GM12801 (cell line): ENCODE results near the gene PCSK2.

ENCODE experiments used
- TF ChIP-seq, protein P1 (sequence below): IDR thresholded peaks from one replicate; pipeline ENCODE4 v1.5.1; 2011; ENCODE audit warnings: control low read depth; ENCODE audit not compliant: insufficient read length; ENCODE audit errors: extremely low read depth

Gene PCSK2

DNA sequence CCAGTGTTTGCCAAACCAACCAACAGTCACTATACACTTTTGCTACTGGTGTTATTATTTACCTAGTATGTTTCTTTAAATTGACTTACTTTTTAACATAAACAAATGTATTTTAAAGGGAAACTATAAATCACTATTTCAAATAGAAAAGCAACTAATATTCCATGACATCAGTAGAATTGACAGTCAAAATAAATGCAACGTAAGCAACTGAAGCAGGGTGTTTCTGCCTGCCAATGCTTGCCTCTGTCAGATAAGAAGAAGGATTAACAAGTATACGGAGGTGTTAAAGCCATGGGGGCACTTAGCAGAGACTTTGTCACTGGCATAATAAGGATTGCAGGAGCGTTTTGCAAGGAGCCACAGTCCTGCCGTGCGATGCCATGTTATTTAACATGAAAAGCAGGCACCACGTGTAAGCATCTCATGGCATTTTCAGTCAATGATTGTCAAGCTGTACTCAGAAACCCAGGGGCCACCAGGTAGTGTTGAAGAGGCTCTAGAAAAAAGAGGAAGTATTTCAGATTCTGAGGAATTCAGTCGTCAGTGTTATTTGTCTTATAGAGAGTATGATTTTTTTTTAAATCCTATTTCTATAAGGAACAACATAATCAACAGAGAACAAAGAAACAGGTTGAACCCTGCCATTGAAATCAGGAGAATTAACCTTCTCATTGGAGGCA, 172.6 kb downstream of the PCSK2 start:
- TF ChIP-seq, protein P1, sequence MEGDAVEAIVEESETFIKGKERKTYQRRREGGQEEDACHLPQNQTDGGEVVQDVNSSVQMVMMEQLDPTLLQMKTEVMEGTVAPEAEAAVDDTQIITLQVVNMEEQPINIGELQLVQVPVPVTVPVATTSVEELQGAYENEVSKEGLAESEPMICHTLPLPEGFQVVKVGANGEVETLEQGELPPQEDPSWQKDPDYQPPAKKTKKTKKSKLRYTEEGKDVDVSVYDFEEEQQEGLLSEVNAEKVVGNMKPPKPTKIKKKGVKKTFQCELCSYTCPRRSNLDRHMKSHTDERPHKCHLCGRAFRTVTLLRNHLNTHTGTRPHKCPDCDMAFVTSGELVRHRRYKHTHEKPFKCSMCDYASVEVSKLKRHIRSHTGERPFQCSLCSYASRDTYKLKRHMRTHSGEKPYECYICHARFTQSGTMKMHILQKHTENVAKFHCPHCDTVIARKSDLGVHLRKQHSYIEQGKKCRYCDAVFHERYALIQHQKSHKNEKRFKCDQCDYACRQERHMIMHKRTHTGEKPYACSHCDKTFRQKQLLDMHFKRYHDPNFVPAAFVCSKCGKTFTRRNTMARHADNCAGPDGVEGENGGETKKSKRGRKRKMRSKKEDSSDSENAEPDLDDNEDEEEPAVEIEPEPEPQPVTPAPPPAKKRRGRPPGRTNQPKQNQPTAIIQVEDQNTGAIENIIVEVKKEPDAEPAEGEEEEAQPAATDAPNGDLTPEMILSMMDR, result no peak

DNA sequence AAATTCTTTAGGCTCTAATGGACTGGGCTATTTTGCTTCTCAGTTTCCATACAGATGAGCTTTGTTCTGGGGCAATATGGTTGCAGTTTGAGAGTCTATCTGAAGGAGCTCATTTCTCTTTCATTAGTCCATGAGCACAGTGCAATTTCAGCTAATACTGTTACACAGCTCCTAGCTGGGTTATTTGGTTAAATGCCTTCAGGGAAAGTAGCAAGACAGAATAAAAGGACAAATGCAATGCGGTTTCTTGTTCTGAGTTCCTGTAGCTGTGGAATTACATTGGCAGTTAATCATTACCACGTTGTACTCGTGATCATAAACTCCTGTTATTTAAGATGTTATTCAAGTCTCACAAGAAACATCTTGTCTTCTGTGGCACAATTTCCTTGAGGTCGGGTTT, 176.6 kb downstream of the PCSK2 start:
- TF ChIP-seq, protein P1, result no peak

DNA sequence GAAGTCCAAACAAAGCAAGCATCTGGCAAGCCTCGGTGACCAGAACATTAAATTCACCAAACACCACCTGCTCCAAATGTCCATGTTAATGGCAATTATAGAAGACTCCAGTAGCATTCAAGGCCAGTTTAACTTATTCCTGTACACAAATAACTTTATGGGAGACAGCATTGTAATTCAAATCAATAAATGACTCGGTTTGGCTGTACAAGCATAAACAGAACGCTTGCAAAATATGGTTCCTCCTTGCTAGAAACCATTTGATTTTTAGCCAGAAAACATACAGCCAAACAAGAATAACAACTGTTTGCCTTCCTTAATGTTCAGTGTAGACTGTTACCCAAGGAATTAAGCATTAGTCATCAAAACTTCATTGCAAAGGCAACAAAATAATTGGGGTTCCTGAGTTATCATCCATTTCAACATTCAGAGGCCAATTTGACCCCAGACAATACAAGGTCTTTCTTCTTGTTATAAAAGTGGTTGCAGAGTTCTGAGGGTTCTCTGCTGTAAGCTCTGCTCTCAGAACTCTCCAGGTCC, 179.3 kb downstream of the PCSK2 start:
- TF ChIP-seq, protein P1, result no peak

DNA sequence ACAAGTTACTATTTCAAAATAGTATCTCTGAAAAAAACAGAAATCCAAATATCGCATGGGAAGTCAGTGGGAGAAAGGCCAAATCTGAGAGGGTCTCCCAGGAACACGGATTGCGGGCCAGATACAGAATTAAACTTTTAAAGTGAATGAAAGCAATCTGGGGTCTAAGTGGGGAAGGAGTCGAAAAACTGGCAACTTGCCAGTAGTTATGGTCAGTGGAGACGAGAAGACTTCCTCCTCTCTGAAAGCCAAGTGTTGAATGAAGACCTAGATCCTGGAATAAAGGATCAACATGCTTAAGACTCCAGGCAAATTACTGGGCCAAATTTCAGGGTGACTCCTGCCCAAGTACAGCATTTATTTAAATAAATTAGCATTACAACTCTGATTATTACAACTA, 180.7 kb downstream of the PCSK2 start:
- TF ChIP-seq, protein P1, result no peak

DNA sequence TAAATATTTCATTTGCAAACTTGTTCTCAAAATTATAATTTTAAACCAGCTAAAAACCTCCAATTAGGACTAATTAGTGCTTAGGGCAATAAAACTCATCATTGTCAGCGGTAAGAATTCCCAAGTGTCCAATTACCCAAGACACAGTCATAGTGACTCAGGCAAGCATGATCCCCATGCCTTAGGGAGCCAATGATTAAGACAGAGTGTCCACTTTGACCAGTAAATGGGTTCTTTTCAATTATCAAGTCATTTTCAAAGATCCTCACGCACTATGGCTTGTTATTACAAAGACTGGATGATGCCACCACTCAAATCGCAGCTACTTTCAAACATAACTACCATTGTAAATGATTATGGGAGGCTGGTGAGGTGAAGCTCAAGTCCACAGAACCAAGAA, 190.4 kb downstream of the PCSK2 start:
- TF ChIP-seq, protein P1, result no peak

DNA sequence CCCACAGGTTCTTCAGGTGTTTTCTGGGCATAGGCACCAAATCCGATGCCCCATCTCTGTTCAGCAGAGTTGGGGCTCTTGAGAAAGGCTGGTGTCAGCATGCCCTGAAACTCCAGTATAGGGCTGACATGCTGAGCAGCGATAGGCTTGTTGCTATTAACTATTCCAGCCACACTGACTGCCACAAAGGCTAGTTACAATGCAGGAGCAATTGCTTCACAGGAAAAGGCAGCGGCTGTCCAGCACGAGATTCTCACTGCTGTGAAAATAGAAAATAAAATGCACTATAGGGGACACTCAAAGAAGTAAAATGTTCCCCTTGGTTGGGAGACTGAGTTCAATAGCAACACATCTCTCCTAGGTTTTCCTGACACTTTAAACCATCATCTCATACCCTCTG, 191.9 kb downstream of the PCSK2 start:
- TF ChIP-seq, protein P1, result no peak

DNA sequence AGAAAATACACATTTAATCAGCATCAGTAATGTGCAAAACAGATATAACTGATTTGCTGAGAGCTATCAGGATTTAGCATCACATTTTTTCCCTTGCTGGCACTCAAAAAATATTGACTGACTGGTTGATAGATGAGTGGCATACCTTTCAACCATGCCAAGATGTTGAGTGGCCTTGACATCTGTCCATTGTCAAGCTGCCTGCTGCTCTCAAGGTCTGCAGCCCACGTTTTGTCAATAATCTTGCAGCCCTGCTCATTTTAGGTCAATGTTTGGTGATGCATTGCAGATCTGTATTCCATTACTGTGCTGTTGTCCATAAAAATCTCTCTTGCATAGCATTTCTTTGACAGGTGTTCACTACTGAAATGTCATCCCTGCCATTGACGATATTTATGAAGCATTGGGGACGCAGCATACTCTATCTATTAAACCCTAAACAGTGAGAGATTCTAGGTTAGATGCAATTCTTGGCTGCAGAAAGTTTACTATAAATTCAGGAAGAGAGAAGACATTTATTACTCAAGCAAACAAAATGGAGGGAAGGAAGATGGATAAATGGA, 192.7 kb downstream of the PCSK2 start:
- TF ChIP-seq, protein P1, result no peak
